A673 (cell line): ENCODE data around the gene SYNPO.

ENCODE experiments used
- EZH2 ChIP-seq: fragments of 200-600 bp; sonication (generic); IDR thresholded peaks from 2 replicates; pipeline ENCODE4 v1.6.1; 2017; ENCODE audit warnings: borderline replicate concordance, low read depth, mild to moderate bottlenecking, mixed read lengths, antibody characterized with exemption, low read length; ENCODE audit not compliant: poor library complexity, severe bottlenecking
- TF ChIP-seq, protein P1 (sequence below): fragments of 300-800, 200-600 bp; sonication (generic); conservative IDR thresholded peaks from 2 replicates; pipeline ENCODE4 v1.5.1; 2017; ENCODE audit warnings: low read depth, mild to moderate bottlenecking, antibody characterized with exemption, low read length, moderate library complexity, mixed read lengths

GRCh38 chr5:150607991-150608390, 32.5 kb upstream of the SYNPO start:
- TF ChIP-seq, protein P1, sequence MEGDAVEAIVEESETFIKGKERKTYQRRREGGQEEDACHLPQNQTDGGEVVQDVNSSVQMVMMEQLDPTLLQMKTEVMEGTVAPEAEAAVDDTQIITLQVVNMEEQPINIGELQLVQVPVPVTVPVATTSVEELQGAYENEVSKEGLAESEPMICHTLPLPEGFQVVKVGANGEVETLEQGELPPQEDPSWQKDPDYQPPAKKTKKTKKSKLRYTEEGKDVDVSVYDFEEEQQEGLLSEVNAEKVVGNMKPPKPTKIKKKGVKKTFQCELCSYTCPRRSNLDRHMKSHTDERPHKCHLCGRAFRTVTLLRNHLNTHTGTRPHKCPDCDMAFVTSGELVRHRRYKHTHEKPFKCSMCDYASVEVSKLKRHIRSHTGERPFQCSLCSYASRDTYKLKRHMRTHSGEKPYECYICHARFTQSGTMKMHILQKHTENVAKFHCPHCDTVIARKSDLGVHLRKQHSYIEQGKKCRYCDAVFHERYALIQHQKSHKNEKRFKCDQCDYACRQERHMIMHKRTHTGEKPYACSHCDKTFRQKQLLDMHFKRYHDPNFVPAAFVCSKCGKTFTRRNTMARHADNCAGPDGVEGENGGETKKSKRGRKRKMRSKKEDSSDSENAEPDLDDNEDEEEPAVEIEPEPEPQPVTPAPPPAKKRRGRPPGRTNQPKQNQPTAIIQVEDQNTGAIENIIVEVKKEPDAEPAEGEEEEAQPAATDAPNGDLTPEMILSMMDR, result no peak
- no peak for TF ChIP-seq EZH2
